ENCODE data around the gene TTC7B. TPM values are rescaled to one million over a fixed set of nuclear protein-coding genes. Genes with fewer than 3 reads are reported as not detected.

TTC7B gene
- polyA plus RNA-seq, 1 donor (not counting 4 experiments of a cell fraction or from before 2014, with no cell fraction given), result 21.4 TPM

DNA sequence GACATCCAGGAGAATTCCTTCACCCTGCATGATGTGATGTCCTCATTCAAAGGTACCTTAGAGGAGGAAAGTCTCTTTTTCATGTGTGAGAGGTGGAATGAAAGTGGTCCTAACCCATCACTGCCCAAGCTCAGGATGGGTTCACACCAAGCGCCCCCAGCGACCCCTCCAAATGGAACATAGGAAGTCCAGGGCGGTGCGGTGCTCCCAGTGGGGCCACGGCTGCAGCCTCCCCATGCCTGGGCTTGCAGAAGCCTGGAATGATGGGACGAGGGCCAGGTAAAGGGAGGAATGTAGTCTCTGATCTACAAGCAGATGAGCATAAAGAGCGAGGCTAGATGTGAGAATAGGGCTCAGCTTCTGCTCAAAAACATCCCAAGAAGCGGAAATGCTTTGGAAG is 196.3 kb downstream of the TTC7B start:
- no peaks in the 10 kb centered on the region for H3K79me2 ChIP-seq (ENCODE audit: control insufficient read depth, insufficient read depth, low read length)
- dilution Hi-C loops (cut with MboI; ENCODE audit: extremely low pct_ligation_motif_present, low sequenced_read_pairs), result no loop called here
- no peak for DNase-seq (ENCODE audit: low read depth, low spot score)
- H3K4me1 ChIP-seq (ENCODE audit: control insufficient read depth, extremely low read depth, insufficient read depth, low read length), result peaks cover 20% of the 10 kb centered on the region
- H3K9ac ChIP-seq (ENCODE audit: control insufficient read depth, extremely low read depth, insufficient read depth, low read length), result no peak overlapping the region
- no peak for FAIRE-seq
- H3K4me3 ChIP-seq (ENCODE audit: control insufficient read depth in 2 of 3, extremely low read depth in 1 of 3, insufficient read depth in 2 of 3, low read depth in 1 of 3, low read length in 3 of 3), result no peak overlapping the region
- no peaks in the 10 kb centered on the region for H3K36me3 ChIP-seq (ENCODE audit: control insufficient read depth in 2 of 2, extremely low read depth in 1 of 2, insufficient read depth in 2 of 2, low read length in 2 of 2)
- peaks cover under 1% of the 10 kb centered on the region for H3K9me1 ChIP-seq (ENCODE audit: control insufficient read depth, extremely low read depth, insufficient read depth, low read length)
- no peaks in the 10 kb centered on the region for H3K27me3 ChIP-seq (ENCODE audit: control insufficient read depth, extremely low read depth, insufficient read depth, low read length)
- peak overlapping the region; percentile 19 for H2AFZ ChIP-seq (ENCODE audit: control insufficient read depth, low read length)
- no peaks in the 10 kb centered on the region for H3K9me3 ChIP-seq (ENCODE audit: control insufficient read depth, low read depth, low read length)
- no peak overlapping the region for H3K4me2 ChIP-seq (ENCODE audit: control insufficient read depth, extremely low read depth, insufficient read depth, low read depth, low read length)
- no peak for TF ChIP-seq EZH2 (IDR thresholded peaks at IDR 0.05; ENCODE audit: low read length)
- TF ChIP-seq, protein P1, sequence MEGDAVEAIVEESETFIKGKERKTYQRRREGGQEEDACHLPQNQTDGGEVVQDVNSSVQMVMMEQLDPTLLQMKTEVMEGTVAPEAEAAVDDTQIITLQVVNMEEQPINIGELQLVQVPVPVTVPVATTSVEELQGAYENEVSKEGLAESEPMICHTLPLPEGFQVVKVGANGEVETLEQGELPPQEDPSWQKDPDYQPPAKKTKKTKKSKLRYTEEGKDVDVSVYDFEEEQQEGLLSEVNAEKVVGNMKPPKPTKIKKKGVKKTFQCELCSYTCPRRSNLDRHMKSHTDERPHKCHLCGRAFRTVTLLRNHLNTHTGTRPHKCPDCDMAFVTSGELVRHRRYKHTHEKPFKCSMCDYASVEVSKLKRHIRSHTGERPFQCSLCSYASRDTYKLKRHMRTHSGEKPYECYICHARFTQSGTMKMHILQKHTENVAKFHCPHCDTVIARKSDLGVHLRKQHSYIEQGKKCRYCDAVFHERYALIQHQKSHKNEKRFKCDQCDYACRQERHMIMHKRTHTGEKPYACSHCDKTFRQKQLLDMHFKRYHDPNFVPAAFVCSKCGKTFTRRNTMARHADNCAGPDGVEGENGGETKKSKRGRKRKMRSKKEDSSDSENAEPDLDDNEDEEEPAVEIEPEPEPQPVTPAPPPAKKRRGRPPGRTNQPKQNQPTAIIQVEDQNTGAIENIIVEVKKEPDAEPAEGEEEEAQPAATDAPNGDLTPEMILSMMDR (optimal IDR thresholded peaks at IDR 0.05 in 1 of 3, IDR thresholded peaks at IDR 0.05 in 1 of 3, conservative IDR thresholded peaks at IDR 0.05 in 1 of 3; ENCODE audit: extremely low read depth in 1 of 3, insufficient read depth in 2 of 3, low read length in 3 of 3), result no peak
- H3K27ac ChIP-seq (ENCODE audit: control insufficient read depth, insufficient read depth, low read length), result no peak overlapping the region
- no peaks in the 10 kb centered on the region for H4K20me1 ChIP-seq (ENCODE audit: control insufficient read depth, extremely low read depth, insufficient read depth, low read length)

DNA sequence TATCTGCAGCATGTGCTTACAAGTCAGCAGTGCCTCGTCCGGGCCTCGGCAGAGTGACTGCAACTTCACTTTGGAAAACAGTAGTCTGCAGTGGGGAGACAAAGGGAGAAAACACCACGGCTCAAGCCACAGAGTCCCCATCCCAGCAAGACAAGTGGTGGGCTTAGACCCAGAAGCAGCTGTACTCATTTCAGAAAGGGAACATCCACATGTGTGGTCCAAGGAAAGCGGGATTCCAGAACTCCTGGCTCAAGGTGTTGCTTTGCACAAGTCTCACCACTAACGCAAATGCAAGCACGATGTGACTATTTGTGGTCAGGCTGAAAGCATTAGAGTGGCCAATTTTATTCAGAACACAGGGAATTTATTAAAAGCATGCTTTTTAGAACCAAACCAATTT is 198.3 kb downstream of the TTC7B start:
- no peaks in the 10 kb centered on the region for H3K36me3 ChIP-seq (ENCODE audit: control insufficient read depth in 2 of 2, extremely low read depth in 1 of 2, insufficient read depth in 2 of 2, low read length in 2 of 2)
- DNase-seq (ENCODE audit: low read depth, low spot score) (no peak), FAIRE-seq (no peak)
- dilution Hi-C loops (cut with MboI; ENCODE audit: extremely low pct_ligation_motif_present, low sequenced_read_pairs), result no loop called here
- no peaks in the 10 kb centered on the region for H3K27me3 ChIP-seq (ENCODE audit: control insufficient read depth, extremely low read depth, insufficient read depth, low read length)
- no peak overlapping the region for H3K9ac ChIP-seq (ENCODE audit: control insufficient read depth, extremely low read depth, insufficient read depth, low read length)
- H3K79me2 ChIP-seq (ENCODE audit: control insufficient read depth, insufficient read depth, low read length), result no peaks in the 10 kb centered on the region
- H3K9me3 ChIP-seq (ENCODE audit: control insufficient read depth, low read depth, low read length), result no peaks in the 10 kb centered on the region
- no peaks in the 10 kb centered on the region for H3K9me1 ChIP-seq (ENCODE audit: control insufficient read depth, extremely low read depth, insufficient read depth, low read length)
- H3K4me3 ChIP-seq (ENCODE audit: control insufficient read depth in 2 of 3, extremely low read depth in 1 of 3, insufficient read depth in 2 of 3, low read depth in 1 of 3, low read length in 3 of 3), result no peak overlapping the region
- H3K4me1 ChIP-seq (ENCODE audit: control insufficient read depth, extremely low read depth, insufficient read depth, low read length), result peaks cover 9% of the 10 kb centered on the region
- H3K4me2 ChIP-seq (ENCODE audit: control insufficient read depth, extremely low read depth, insufficient read depth, low read depth, low read length), result no peak overlapping the region
- no peak overlapping the region for H2AFZ ChIP-seq (ENCODE audit: control insufficient read depth, low read length)
- TF ChIP-seq EZH2 (IDR thresholded peaks at IDR 0.05; ENCODE audit: low read length), result no peak
- TF ChIP-seq, protein P1 (optimal IDR thresholded peaks at IDR 0.05 in 1 of 3, IDR thresholded peaks at IDR 0.05 in 1 of 3, conservative IDR thresholded peaks at IDR 0.05 in 1 of 3; ENCODE audit: extremely low read depth in 1 of 3, insufficient read depth in 2 of 3, low read length in 3 of 3), result no peak
- H3K27ac ChIP-seq (ENCODE audit: control insufficient read depth, insufficient read depth, low read length), result no peak overlapping the region
- no peaks in the 10 kb centered on the region for H4K20me1 ChIP-seq (ENCODE audit: control insufficient read depth, extremely low read depth, insufficient read depth, low read length)

Data from keratinocyte (primary cell).